ENCODE measurements around the gene TRIM50. TPM values are rescaled to one million over a fixed set of nuclear protein-coding genes. Genes with fewer than 3 reads are reported as not detected.
"Not testable (repeated sequence)": the region's sequence is repeated elsewhere in the genome, so short reads cannot be mapped to it uniquely, and the experiment has no call there.

Gene TRIM50
- total RNA-seq, 1 experiment from 2014 or later: not detected

GRCh38 chr7:73304071-73304470 lies 23.8 kb downstream of the TRIM50 start:
- ChIA-PET CTCF (no interaction called here), POLR2A (ENCODE audit: unreplicated experiment) (no interaction called here)
- intact Hi-C loops (cut with micrococcal nuclease; ENCODE audit: unreplicated experiment): no loop called here
- Histone ChIP-seq H3K4me1 (replicated peaks; ENCODE audit: insufficient read depth) (peaks cover 7% of the 10 kb centered on the region), H3F3A (ENCODE audit: insufficient read depth, low read depth) (no peaks in the 10 kb centered on the region), H3K9me3 (ENCODE audit: insufficient read depth, low read depth) (no peaks in the 10 kb centered on the region), H3K79me2 (ENCODE audit: low read depth) (peaks cover 21% of the 10 kb centered on the region), H3K27me3 (ENCODE audit: insufficient read depth, low read depth) (no peaks in the 10 kb centered on the region), H3K4me3 (no peak overlapping the region), H2AFZ (no peak overlapping the region), H3K27ac (no peak overlapping the region), H3K9me2 (ENCODE audit: insufficient read depth) (no peaks in the 10 kb centered on the region), H3K4me2 (no peak overlapping the region), H3K36me3 (ENCODE audit: low read depth) (no peaks in the 10 kb centered on the region), H4K20me1 (ENCODE audit: insufficient read depth) (no peaks in the 10 kb centered on the region; the same call in 1 of the 2 replicates)
- no peak for TF ChIP-seq CTCF (conservative IDR thresholded peaks at IDR 0.05)
- TF ChIP-seq EZH2 (IDR thresholded peaks at IDR 0.05; ENCODE audit: low read depth): no peak
- DNase-seq: no peak
- no TSS peak for BruUV-seq (replicated peaks)

GRCh38 chr7:73303546-73303945 lies 24.3 kb downstream of the TRIM50 start:
- peaks cover 20% of the 10 kb centered on the region for H3K79me2 ChIP-seq (ENCODE audit: low read depth)
- H3K9me3 ChIP-seq (ENCODE audit: insufficient read depth, low read depth): no peaks in the 10 kb centered on the region
- no peak for DNase-seq
- H4K20me1 ChIP-seq (ENCODE audit: insufficient read depth): no peaks in the 10 kb centered on the region; the same call in 1 of the 2 replicates
- ChIA-PET POLR2A (ENCODE audit: unreplicated experiment) (no interaction called here), CTCF (no interaction called here)
- no peak overlapping the region for H3K4me2 ChIP-seq
- H2AFZ ChIP-seq: no peak overlapping the region
- no peaks in the 10 kb centered on the region for H3F3A ChIP-seq (ENCODE audit: insufficient read depth, low read depth)
- H3K27me3 ChIP-seq (ENCODE audit: insufficient read depth, low read depth): no peaks in the 10 kb centered on the region
- TF ChIP-seq CTCF (conservative IDR thresholded peaks at IDR 0.05): no peak
- no peak for TF ChIP-seq EZH2 (IDR thresholded peaks at IDR 0.05; ENCODE audit: low read depth)
- peaks cover 6% of the 10 kb centered on the region; the same call in 1 of the 2 replicates for H3K4me1 ChIP-seq (replicated peaks; ENCODE audit: insufficient read depth)
- no peaks in the 10 kb centered on the region for H3K9me2 ChIP-seq (ENCODE audit: insufficient read depth)
- intact Hi-C loops (cut with micrococcal nuclease; ENCODE audit: unreplicated experiment): no loop called here
- H3K27ac ChIP-seq: no peak overlapping the region
- no peaks in the 10 kb centered on the region for H3K36me3 ChIP-seq (ENCODE audit: low read depth)
- no peak overlapping the region for H3K4me3 ChIP-seq
- BruUV-seq (replicated peaks): no TSS peak

- H3K4me3 ChIP-seq; H3K4me1 ChIP-seq (replicated peaks; ENCODE audit: insufficient read depth); BruUV-seq (replicated peaks); H3K36me3 ChIP-seq (ENCODE audit: low read depth); H3K9me3 ChIP-seq (ENCODE audit: insufficient read depth, low read depth); CTCF ChIA-PET; H2AFZ ChIP-seq; H3K4me2 ChIP-seq; H3K9me2 ChIP-seq (ENCODE audit: insufficient read depth); DNase-seq; intact Hi-C loops (cut with micrococcal nuclease; ENCODE audit: unreplicated experiment); H3F3A ChIP-seq (ENCODE audit: insufficient read depth, low read depth); H4K20me1 ChIP-seq (ENCODE audit: insufficient read depth); H3K27me3 ChIP-seq (ENCODE audit: insufficient read depth, low read depth); POLR2A ChIA-PET (ENCODE audit: unreplicated experiment); H3K27ac ChIP-seq: not testable (repeated sequence)
- peaks cover 15% of the 10 kb centered on the region for H3K79me2 ChIP-seq (ENCODE audit: low read depth)
Measured at GRCh38 chr7:73302846-73303245, 25.0 kb downstream of the TRIM50 start.

- H2AFZ ChIP-seq; H3K79me2 ChIP-seq (ENCODE audit: low read depth); H3K4me3 ChIP-seq; H3K4me2 ChIP-seq; H3K27me3 ChIP-seq (ENCODE audit: insufficient read depth, low read depth); H3K9me3 ChIP-seq (ENCODE audit: insufficient read depth, low read depth); H3K4me1 ChIP-seq (replicated peaks; ENCODE audit: insufficient read depth); POLR2A ChIA-PET (ENCODE audit: unreplicated experiment); H3K9me2 ChIP-seq (ENCODE audit: insufficient read depth); CTCF ChIA-PET; H3F3A ChIP-seq (ENCODE audit: insufficient read depth, low read depth); DNase-seq; BruUV-seq (replicated peaks); H3K27ac ChIP-seq; H3K36me3 ChIP-seq (ENCODE audit: low read depth); H4K20me1 ChIP-seq (ENCODE audit: insufficient read depth); intact Hi-C loops (cut with micrococcal nuclease; ENCODE audit: unreplicated experiment): not testable (repeated sequence)
- peak; percentile 42 for TF ChIP-seq CTCF (conservative IDR thresholded peaks at IDR 0.05)
Measured at GRCh38 chr7:73301108-73301507, 26.8 kb downstream of the TRIM50 start.

- H4K20me1 ChIP-seq (ENCODE audit: insufficient read depth); H3K36me3 ChIP-seq (ENCODE audit: low read depth); BruUV-seq (replicated peaks); H3K9me3 ChIP-seq (ENCODE audit: insufficient read depth, low read depth); H3K4me1 ChIP-seq (replicated peaks; ENCODE audit: insufficient read depth); H3K27me3 ChIP-seq (ENCODE audit: insufficient read depth, low read depth); H3K9me2 ChIP-seq (ENCODE audit: insufficient read depth); CTCF ChIA-PET; H3K79me2 ChIP-seq (ENCODE audit: low read depth); H3K27ac ChIP-seq; H3K4me3 ChIP-seq; DNase-seq; H3K4me2 ChIP-seq; H2AFZ ChIP-seq; POLR2A ChIA-PET (ENCODE audit: unreplicated experiment); intact Hi-C loops (cut with micrococcal nuclease; ENCODE audit: unreplicated experiment); H3F3A ChIP-seq (ENCODE audit: insufficient read depth, low read depth): not testable (repeated sequence)
Measured at GRCh38 chr7:73299812-73300211, 28.1 kb downstream of the TRIM50 start.

- CTCF ChIA-PET; H2AFZ ChIP-seq; H3K27ac ChIP-seq; H3K4me3 ChIP-seq; H3K27me3 ChIP-seq (ENCODE audit: insufficient read depth, low read depth); H4K20me1 ChIP-seq (ENCODE audit: insufficient read depth); H3K36me3 ChIP-seq (ENCODE audit: low read depth); H3F3A ChIP-seq (ENCODE audit: insufficient read depth, low read depth); BruUV-seq (replicated peaks); DNase-seq; H3K4me2 ChIP-seq; H3K9me3 ChIP-seq (ENCODE audit: insufficient read depth, low read depth); H3K79me2 ChIP-seq (ENCODE audit: low read depth); intact Hi-C loops (cut with micrococcal nuclease; ENCODE audit: unreplicated experiment); H3K4me1 ChIP-seq (replicated peaks; ENCODE audit: insufficient read depth); H3K9me2 ChIP-seq (ENCODE audit: insufficient read depth); POLR2A ChIA-PET (ENCODE audit: unreplicated experiment): not testable (repeated sequence)
Measured at GRCh38 chr7:73297706-73298105, 30.2 kb downstream of the TRIM50 start.

Measured in PC-9 (cell line).